HL-60/S4 (cell line): Measurements from ENCODE around the gene GRIN2A.

ENCODE experiments used
- in situ Hi-C: fragments of 300-500 bp; cut with MboI; formaldehyde crosslinking; loops from 2 replicates; pipeline ENCODE4 v1.14.3; 2022; ENCODE audit warnings: low sequenced_read_pairs

The GRIN2A gene

DNA sequence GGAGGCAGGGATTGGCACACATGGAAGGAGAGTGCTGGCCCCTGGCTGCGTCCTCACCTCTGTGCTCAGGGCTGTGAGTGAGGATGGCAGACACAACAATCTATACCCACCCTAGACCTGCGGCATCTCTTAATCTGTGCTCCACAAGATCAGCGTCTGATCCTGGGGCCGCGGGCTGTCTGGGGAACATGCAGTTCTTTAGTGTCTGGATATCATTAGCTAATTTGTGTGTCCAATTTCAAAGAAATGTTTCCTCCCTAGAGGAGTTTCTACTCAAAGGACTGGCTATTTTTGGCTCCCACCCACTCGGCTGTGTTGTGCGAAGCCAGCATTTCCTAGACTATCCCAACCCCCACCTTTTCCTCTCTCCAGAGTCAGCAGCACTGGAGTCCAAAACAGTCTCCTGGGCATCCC lies 93.8 kb downstream of the GRIN2A start:
- in situ Hi-C loops: no loop called here

GRCh38 chr16:10087151-10087550 lies 95.1 kb downstream of the GRIN2A start:
- in situ Hi-C loops: no loop called here

GRCh38 chr16:10086620-10087019 lies 95.6 kb downstream of the GRIN2A start:
- in situ Hi-C loops: no loop called here

DNA sequence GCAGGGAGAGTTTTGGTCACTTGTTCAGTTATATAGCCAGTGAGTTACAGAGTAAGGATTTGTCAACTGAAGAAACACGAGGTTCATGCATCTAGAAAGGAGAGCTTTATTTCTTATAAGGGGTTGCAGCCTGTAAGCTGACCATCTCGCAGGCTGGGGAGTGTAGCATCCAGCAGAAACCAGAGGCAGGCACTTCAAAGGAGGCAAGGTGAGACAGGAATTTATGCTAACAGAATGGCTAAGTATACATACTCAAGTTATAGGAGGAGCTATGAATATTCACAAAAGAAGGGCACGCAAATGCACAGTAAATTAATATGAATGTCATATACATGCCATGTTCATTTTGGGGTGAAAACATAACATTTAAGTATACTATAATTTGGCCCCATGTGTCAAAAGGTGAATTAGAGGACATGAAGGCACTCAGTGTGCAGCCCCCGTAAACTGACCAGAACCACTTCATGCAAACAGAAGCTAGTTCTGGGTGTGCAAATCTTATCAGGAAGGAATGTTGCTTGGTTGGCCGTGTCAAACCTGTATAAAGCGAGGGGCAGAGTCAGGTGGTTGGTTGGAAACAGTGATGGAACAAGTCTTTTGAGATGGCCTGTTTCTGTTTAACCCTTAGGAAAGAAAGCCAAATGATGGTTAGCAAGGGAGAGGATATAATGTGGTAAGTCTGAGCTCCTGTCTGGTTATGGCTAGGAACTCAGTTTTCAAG lies 97.0 kb downstream of the GRIN2A start:
- in situ Hi-C loops: no loop called here

DNA sequence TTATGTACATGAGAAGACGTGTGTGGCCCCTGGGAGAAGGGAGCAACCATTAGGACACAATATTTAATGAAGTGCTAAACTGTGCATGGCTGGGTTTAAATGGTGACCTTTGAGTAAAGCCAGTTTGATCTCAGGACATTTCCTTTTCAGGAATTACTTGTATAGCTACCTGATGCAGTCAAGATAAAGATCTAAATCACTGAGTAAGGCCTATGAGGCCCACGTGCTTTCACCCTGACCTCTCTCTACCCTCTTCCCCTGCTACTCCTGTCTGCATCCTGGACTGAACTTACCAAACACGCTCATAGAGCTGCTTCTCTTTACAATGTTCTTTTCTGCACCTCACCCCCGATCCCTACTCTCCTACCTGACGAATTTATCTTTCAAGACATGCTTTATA lies 98.9 kb downstream of the GRIN2A start:
- in situ Hi-C loops: no loop called here

DNA sequence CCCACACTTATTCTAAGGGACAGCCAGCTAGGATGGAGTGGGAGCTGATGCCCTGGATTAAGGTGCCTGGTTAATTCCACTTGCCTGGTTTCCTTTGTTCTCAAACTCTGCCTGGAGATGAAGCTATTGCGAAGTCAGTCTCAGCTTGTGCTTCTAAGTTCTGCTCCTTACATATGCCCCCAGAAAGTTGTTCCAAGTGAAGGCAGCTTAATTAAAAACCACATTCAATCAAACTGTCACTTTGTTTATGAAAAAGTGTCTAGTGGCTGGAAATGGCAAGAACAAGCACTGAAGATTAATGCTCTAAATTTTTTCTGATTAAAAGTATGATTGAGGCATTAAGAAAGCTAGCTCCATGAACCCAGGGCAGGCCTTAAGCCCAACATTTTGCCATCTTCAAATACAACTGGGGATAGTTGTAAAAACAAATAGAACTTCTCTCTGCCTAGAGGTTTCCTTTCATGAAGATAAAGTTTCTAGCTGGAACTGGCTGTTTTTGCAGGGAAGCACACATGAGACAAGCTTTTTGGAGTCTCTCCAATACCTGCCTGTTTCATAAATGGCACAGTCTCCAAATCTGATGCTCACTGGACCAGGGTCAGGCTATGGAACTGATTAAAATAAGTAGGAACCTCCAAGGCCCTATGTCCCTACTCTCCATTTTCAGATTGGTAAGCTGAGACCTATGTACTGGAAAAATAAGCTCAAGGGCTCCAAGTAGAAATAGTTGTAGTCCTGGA lies 100.9 kb downstream of the GRIN2A start:
- in situ Hi-C loops: no loop called here

DNA sequence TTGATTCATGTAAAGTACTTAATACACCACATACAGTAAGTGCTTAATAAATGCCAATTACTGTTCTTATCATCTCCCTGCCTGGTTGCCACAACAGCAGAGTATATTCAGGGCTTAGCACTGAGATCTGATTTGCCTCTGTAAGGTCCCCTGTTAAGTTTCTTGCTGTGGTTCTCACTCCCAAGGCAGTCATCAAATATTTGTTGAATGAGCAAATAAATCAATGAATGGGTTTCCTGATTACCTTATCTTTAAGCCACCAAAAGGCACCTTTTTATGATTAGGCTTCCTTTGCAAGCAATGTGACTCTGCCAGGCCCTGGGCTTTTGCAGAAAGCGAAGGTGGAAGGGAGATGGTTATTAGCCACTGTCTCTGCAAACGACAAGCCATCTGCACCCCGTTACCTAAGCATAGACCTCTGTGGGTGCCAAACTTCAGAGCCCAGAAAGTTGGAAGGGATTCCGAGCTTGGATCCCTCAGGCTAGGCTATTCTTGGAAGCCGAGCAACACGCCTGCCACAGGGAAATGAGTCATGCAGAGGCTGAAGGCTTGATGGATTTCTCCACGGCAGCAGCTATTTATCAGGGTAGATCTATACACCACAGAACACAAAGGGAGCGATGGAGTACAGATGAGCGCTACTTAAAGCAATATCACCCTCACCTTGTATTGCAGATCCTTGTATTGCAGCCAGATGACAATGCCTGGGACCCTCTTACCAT lies 102.0 kb downstream of the GRIN2A start:
- in situ Hi-C loops: no loop called here

DNA sequence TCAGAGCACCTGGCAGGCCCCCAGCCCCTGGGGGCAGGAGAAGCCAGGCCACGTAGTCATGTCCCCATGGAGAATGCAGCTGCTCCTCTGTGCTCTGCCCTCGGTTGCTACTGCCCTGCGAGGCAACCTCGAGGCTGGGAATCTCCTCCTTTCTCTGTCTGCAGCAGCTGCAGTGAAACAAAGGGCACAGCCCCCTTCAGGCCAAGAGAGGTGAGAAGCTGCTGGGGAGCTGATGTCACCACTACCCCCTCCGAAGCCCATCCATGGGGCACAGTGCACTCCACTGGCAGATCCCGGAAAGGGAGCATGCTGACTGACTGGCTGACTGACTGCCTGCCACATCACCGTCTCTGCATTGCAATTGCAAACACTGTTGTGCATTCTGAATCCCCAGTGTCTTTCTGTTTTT lies 103.7 kb downstream of the GRIN2A start:
- in situ Hi-C loops: no loop called here

DNA sequence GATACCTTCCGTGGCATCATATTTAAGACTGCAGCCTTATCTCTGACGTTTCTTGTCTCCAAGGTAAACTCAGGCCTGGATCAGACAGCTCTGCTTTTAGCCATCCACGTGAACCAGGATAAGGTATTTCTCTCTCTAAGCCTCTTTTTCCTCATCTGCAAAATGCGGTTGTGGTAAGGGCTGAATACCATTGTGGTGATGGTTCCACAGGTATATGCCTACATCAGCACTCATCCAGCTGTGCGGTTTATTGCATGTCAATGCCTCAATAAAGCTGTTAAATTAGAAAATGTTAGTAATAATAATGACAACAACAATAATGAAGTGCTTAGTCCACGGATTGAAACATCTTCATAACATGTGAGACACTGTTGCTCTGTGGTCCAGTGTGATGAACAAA lies 104.4 kb downstream of the GRIN2A start:
- in situ Hi-C loops: no loop called here

DNA sequence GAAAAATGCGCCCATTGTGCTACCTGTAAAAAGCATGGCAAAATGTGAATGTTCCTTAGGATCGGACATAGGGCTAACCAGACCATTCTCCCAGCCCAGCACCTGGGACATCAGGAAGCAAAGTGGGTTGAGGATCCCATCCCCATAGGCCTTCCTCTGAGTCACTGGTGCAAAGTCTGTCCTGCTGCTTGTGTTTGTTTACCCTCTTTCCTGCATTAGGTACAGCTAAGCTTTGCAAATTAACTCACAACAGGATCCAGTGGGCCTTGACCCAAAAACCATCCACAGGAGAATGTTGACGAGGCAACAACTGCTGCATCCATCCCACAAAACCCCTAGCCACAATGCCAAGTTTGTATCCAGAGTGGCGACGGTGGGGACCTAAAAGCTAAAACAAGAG lies 106.2 kb downstream of the GRIN2A start:
- in situ Hi-C loops: no loop called here

- in situ Hi-C loops: no loop called here
Observed at GRCh38 chr16:10070591-10070990, 111.6 kb downstream of the GRIN2A start.

DNA sequence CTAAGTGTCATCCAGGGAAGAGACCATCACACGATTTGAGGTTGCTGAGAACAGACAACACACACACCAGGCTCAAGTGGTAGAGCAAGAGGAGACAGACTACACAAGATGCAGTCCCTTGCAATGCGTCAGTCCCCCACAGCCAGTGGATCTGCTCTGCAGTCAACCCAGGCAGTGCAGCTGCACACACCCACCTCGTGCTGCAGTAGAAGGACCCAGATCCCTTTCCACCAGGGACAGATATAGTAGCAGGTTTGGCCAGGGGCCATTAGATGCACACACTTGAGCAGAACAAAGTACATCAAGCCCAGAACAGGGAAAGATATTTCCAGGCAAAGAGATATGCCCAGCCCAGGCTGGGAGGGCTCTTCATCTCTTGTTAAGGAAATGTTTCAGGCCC lies 112.9 kb downstream of the GRIN2A start:
- in situ Hi-C loops: no loop called here

DNA sequence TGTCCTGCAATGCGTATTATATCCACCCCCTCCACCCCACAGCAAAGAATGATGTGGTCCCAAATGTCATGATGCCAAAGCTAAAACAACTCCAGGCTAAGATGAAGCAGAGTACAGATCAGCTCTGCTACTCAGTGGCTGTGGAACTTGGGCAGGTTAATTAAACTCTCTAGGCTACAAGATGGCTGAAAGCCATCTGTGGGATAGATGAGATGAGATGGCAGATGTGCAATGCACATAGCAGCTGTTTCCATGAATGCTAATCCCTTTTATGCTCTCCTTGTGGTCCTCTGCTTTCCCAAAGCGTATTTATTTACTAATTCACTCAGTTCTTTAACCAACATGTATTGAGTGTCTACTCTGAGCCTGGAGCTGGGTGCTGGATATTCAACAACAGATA lies 114.4 kb downstream of the GRIN2A start:
- in situ Hi-C loops: no loop called here

DNA sequence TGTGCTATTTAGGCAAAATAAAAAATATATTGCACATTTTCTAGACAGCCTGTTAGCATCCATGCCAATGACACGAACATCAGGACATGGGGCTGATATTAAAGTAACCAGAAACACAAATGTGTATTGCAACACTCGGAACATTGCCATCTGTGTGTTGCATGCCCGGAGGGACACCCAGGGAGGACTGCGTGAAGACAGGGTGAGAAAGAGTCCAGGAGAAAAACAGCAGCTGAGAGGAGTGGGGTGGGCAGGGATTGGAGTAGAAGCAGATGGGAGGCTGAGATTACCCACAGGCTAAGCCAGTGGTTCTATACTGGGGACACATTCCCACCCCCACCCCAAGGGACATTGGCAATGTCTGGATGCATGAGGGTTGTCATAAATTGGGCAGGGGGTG lies 114.8 kb downstream of the GRIN2A start:
- in situ Hi-C loops: no loop called here

DNA sequence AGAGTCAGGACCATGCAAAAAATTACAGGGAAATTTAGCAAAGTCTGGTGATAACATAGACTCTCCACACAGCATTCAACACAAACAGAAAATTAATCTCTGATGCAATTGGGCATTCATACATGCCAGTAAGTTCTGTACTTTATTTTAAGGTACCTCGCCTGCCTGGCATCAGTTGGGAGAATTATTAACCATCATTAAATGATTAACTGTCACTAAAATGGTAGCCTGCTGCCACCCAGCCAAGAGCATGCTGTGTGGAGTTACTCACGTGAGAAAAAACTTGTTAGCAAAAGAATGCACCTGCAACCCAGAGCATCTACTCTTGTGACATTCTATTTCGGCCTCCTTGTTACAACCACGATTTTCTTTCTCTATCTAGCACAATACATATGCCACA lies 117.2 kb downstream of the GRIN2A start:
- in situ Hi-C loops: no loop called here

- in situ Hi-C loops: no loop called here
Observed at GRCh38 chr16:10048850-10049249, 133.4 kb downstream of the GRIN2A start.

DNA sequence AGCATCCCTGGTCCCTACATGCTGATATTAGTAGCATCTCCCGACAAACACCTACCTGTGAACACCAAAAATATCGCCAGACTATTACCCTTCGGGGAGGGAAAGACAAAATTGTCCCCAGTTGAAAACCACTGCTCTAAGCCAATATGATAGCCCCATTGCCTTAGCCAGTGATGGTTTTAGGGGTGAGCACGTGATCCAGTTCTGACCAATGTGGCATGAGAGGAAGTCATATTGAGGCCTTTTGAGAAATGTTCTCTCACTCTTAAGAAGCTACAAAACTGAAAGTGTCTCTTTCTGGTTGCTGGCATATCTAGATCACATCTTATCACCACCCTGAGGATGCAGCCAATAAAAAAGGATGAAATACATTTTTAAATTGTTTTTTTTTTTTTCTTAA lies 136.3 kb downstream of the GRIN2A start:
- in situ Hi-C loops: no loop called here

GRCh38 chr16:10045291-10045775 lies 136.9 kb downstream of the GRIN2A start:
- in situ Hi-C loops: no loop called here

GRCh38 chr16:10040136-10041080 lies 141.8 kb downstream of the GRIN2A start:
- in situ Hi-C loops: no loop called here

DNA sequence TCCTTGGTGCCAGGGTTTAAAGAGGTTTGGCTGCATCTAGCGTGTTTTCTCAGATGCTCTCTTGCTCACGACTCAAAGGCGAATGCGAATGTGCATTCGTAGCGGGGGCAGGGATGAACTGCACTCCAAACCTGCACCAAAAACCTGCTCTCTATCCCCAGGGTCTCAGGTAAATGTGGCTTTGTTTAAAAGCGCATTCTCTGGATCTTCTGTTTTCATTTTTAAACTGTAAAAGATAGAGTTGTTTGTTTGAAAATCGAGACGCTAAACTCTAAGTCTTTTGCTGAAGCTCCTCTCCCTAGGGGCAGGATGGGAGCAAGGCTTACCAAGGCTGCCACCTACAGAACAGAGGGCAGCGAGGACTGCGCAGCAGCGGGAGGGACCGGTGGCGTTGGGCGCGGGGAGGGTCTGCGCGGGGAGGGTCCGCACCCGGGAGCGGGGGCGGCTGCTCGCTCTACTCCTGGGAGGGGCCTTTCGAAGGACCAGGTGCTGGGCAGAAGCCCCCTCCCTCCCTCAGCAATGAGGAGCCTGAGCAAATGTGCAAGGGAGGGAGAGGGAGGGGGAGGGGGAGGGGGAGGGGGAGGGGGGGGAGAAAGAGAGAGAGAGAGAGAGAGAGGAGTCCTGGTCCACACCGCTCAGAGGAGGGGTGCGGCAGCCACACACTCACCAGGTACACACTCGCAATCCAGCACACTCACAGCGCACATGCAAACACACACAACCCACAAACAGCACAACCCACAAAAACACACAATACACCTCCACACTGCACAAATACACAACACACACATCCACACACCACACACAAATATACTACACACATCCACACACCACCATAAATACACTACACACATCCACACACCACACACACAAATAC lies 142.8 kb downstream of the GRIN2A start:
- in situ Hi-C loops: no loop called here
